ENCODE results near the gene CELA2A.
"Not testable (repeated sequence)": the region's sequence is repeated elsewhere in the genome, so short reads cannot be mapped to it uniquely, and the experiment has no call there.

CELA2A gene

DNA sequence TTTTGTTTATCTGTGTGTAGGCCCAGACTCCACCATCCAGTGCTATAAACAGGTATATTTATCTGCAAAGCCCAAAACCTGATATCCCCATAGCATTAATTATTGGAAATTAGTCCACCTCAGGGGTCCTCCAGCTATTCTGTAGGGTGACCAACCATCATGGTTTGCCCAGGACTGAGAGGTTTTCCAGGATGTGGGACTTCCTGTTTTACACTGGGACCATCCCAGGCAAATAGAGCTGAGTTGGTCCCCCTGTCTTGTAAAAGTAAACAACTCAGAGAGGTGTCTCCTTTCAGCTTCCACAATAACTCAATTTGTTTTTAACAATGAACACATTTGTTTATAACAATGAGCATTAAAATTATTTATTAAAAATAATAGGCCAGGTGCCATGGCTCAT, 11.6 kb downstream of the CELA2A start:
- no peak for DNase-seq

DNA sequence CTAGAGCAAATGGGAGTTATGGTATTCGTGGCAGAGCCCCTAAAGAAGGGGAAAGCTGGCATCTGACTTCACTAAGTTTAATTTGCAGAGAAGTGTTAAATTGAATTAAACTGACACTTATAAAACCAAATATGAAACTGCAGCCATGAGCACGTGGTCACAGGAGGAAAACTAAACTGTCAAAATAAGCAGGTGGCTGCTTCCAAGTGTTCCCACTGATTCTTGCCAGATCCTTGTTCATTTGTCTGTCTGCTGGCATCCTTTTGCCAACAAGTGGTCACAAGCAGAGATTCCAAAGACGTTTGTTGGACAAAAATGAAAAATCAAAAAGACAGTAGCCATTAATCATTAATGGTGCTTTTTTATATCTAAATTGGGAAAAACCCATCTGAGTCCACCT, 12.8 kb downstream of the CELA2A start:
- DNase-seq = peak in 1 of 56 donors; percentile 4

DNA sequence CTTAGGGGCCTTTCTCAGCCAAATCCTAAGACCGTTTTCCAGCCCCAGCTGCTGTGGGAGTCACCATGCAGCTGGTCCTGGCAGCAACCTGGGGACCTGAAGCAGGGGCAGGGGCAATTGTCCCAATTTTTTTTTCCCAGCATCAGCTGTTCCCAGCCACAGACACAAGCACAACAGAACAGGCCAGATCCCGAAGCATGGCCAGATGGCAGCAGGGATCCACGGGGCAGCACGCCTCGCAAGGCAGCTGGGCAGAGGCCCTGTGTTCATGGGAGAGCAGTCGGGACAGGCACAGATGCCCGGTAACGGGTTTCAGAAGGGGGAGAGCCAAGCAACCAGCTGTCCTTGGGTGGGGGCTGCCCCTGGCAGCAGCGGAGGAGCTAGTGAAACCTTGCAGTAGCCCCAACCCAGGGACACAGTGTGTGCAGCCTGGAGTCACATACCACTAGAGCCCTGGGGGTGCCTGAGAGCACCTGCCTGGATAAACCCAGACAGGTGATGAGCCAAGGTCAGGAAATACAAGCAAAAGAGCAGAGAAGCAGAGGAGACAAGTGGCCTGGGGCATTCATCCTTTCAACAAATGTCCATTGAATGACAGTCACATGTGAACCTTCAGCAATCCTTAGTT, 13.4 kb downstream of the CELA2A start:
- DNase-seq = peak in 20 of 56 donors; percentile 0 to 46 (median 10)

DNA sequence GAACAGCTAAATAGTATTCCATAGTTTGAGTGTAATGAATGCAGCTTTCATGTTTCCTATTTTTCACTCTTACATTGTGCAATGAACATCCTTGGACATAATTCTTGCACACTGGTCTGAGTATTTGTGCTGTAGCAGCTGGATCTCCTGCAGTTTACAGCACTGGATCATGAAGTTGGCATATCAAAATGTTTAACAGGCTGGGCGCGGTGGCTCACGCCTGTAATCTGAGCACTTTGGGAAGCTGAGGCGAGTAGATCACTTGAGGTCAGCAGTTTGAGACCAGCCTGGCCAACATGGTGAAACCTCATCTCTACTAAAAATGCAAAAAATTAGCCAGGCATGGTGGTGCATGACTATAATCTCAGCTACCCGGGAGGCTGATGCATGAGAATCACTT, 14.5 kb downstream of the CELA2A start:
- not testable (repeated sequence) for DNase-seq

DNA sequence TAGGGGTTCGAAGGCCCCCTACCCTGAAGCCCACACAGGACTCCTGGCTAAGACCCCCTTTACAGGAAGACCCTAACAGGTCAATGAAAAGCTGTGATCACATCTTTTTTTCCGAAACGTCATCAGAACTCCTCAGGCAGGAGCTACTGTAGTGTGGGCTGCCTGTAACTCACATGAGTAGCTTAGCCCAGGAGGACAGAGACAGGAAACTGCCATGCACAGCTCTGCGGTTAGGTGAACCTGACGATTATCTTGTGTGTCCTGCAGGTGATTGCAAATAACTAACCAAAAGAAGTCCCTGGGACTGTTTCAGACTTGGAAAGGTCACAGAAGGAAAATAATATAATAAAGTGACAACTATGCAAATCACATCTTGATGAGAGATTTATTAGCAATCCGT, 15.2 kb downstream of the CELA2A start:
- DNase-seq = not testable (repeated sequence)

- DNase-seq = no peak
These were observed 16.1 kb downstream of the CELA2A start for GRCh38 chr1:15472587-15472986.

GRCh38 chr1:15475752-15476314, 19.3 kb downstream of the CELA2A start, which contains the start of gene CELA2B:
Gene CELA2B (plus strand): TSS chr1:15476104. CDS start chr1:15476126, 22 bp downstream.
- DNase-seq = no peak

DNA sequence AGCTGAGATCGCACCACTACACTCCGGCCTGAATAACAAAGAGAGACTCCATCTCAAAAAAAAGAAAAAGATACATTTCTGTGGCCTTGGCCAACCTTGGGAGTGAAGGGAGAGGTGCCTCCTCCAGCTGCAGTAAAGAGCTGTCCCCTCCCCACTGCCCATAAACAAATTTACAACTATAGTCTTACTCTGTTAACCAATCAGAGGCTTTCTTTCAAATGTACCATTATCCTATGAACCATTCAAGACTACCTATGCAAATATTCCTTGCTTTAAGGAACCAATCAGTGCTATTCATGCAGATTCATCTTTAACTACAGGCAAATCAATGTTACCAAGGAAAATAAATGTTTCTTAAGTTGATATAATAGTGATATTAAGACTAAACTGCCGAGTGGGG, 20.4 kb downstream of the CELA2A start:
- DNase-seq = no peak

- no peak for DNase-seq
These were observed 21.2 kb downstream of the CELA2A start for GRCh38 chr1:15477646-15478212.

- no peak for DNase-seq
These were observed 23.3 kb downstream of the CELA2A start for GRCh38 chr1:15479654-15480347.

DNA sequence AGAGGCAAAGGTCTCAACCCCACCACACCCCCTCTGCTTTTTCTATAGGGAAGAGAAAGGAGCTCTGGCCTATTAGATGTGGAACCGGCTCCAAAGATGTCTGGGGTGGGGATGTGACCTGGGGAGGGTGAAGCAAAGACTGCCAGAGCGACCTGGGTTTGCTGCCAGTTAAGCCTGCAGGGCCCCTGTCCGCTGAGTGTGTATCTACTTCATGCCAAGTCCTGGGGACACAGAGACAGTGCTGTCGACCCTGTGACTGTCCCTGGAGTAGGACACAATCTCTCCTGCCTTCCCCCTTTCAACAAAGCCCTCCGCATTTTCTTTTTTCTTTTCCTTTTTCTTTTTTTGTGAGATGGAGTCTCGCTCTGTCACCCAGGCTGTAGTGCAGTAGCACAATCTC, 25.9 kb downstream of the CELA2A start:
- DNase-seq = not testable (repeated sequence)

DNA sequence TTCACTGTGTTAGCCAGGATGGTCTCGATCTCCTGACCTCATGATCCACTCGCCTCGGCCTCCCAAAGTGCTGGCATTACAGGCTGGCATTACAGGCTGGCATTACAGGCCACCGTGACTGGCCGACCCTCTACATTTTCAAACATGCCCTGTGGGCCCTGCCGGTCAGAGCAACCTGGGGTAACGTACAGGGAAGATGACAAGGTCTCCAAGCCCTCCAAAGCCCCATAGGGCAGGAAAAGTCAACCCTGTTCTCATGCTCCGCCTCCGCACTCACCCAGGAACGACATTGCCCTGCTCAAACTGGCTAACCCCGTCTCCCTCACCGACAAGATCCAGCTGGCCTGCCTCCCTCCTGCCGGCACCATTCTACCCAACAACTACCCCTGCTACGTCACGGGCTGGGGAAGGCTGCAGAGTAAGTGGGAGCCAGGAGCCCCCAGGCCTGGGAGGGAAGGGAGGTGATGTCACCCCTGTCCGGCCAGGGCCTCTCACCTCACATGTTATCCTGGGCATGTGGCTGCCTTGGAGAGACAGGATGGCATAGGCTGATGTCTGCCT, 26.5 kb downstream of the CELA2A start:
- not testable (repeated sequence) for DNase-seq

DNA sequence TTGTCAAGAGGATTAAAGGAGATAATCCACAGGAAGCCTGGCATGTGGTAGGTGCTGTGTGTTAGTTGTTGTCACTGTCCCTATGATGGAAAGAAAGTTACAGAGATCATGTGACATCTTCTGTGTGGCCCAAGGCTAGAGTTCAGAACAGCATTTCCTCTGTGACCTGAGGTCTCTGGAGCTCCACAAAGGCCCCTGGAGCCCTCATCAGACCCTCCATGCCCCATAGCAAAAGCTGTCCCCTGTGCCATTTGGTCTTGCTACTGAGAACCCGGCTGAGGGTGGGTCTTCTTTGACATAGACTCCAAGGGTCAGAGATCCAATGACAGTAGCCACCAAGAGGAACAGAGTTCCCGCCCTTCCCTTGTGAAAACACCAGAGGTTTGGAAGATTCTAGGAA, 27.4 kb downstream of the CELA2A start:
- DNase-seq = no peak

DNA sequence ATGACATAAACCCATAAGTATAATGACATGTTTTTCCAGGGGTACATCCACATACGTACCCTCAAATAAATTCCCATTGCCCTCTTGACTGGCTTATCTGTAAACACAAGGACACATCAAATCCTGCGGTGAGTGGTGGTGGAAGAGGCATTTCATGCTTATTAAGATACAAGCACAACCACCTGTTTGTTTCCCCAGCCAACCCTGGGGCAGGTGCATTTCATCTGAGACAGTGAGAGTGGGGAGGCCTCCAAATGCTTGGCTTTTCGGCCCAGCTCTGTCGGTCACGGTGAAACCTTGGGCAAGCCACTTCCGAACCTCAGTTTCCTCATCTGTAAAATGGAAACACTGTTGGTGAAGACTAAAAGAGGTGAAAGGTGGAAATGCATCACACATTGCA, 27.9 kb downstream of the CELA2A start:
- DNase-seq = not testable (repeated sequence)

- no peak for DNase-seq
These were observed 29.1 kb downstream of the CELA2A start for GRCh38 chr1:15485636-15486035.

DNA sequence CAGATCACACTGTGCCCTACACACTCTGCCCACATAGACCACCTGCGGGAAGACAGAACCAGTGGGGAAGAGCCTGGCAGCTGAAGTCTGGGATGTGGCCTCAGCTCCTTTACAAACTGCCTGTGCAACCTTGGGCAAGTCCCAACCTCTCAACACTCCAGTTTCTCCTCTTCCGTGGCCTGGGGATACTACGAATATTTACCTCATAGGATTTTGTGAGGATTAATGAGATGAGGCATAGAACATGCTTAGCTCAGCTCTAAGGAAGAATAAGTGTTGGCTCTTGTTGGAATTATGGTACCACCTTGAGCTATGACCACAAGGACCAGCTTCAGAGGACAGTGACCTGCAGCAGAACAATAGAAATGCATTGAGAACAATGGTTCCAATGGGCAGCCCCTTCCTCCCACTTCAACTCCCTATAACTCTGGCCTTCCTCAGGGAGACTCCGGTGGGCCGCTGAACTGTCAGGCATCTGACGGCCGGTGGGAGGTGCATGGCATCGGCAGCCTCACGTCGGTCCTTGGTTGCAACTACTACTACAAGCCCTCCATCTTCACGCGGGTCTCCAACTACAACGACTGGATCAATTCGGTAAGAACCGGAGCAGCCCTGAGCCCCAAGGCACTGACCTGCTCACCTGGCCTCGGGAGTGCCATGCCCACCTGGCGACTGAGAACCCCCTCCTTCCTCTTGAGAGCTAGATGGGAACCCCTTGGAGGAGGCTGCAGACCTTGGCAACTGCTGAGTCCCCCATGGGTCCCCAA, 30.5 kb downstream of the CELA2A start:
- not testable (repeated sequence) for DNase-seq

DNA sequence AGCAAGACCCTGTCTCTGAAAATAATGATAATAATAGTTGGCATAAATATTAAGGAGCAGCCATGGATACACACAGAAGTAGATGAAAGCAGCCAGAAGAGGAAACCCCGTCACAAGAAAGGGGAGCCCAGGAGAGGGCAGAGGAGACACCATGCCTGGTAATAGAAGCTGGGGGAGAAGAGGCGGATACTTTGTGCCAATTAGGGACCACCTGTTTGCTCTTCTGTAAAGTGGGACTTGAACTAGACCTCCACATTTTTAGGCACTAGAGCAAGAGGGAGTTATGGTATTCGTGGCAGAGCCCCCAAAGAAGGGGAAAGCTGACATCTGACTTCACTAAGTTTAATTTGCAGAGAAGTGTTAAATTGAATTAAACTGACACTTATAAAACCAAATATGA, 31.8 kb downstream of the CELA2A start:
- DNase-seq = no peak

GRCh38 chr1:15489052-15489736, 32.7 kb downstream of the CELA2A start:
- peak in 35 of 56 donors; percentile 1 to 76 (median 29) for DNase-seq

GRCh38 chr1:15491010-15491409, 34.5 kb downstream of the CELA2A start:
- DNase-seq = not testable (repeated sequence)

- DNase-seq = no peak
These were observed 36.1 kb downstream of the CELA2A start for GRCh38 chr1:15492596-15492995.
